IPS-20b (cell line): ENCODE measurements around the gene HPSE2.

Source experiments
- H3K27ac ChIP-seq: one replicate; pipeline ENCODE4 v1.5.1; 2013; ENCODE audit warnings: low read length
- H3K27me3 ChIP-seq: 2 replicates; pipeline ENCODE4 v1.6.1; 2013; ENCODE audit warnings: mild to moderate bottlenecking, low read length, inconsistent platforms; ENCODE audit not compliant: insufficient read depth
- H3K36me3 ChIP-seq: 2 replicates; pipeline ENCODE4 v1.6.1; 2013; ENCODE audit warnings: low read depth, mild to moderate bottlenecking, inconsistent platforms, low read length, moderate library complexity; ENCODE audit not compliant: insufficient read depth
- H3K4me1 ChIP-seq: 2 replicates; pipeline ENCODE4 v1.6.1; 2013; ENCODE audit warnings: mild to moderate bottlenecking, control low read depth, inconsistent platforms, low read length, moderate library complexity; ENCODE audit not compliant: insufficient read depth
- H3K4me3 ChIP-seq: 2 replicates; pipeline ENCODE4 v1.5.1; 2013; ENCODE audit warnings: mild to moderate bottlenecking, low read length, inconsistent platforms
- H3K9ac ChIP-seq: 2 replicates; pipeline ENCODE4 v1.6.1; 2013; ENCODE audit warnings: low read depth, mild to moderate bottlenecking, inconsistent platforms, low read length, moderate library complexity
- H3K9me3 ChIP-seq: 2 replicates; pipeline ENCODE4 v1.6.1; 2013; ENCODE audit warnings: mild to moderate bottlenecking, low read depth, low read length, inconsistent platforms; ENCODE audit not compliant: insufficient read depth

Gene HPSE2

DNA sequence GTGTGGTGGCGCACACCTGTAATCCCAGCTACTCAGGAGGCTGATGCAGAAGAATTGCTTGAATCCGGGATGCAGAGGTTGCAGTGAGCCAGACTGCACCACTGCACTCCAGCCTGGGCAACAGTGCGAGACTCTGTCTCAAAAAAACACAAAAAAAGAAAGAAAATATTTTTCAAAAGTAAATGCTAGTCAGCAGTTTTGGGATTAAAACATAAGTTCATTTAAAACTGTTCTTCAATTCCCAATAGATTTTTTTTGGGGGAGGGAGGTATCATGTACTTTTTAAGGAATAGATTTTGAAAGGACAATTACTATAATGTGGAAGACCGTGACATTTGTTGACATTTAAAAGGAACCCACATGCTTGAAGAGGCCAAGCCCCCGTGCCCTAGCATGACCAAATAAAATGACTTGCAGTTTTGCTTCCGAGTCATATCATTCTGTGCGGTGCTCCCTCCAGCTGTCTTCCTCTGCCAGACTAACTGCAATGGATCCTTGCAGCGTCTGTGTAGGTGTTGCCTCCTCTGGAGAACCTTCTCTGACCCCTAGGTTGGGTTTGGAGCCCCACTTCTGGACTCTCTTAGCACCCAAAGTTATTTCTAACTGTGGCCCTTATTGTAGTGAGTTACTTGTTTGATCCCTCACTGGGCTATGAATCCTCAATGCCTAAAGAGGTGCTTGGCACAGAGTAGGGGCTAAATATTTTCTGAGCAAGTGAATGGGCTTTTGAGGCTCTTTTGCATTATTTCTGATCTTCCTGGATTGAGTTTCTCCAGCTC, 771.5 kb downstream of the HPSE2 start:
- no peaks in the 10 kb centered on the region for H3K36me3 ChIP-seq
- H3K4me3 ChIP-seq, result no peak overlapping the region
- H3K9me3 ChIP-seq, result no peaks in the 10 kb centered on the region
- peaks cover 14% of the 10 kb centered on the region for H3K27me3 ChIP-seq
- peaks cover 5% of the 10 kb centered on the region; the same call in 1 of the 2 replicates for H3K4me1 ChIP-seq
- no peak overlapping the region for H3K9ac ChIP-seq
- H3K27ac ChIP-seq, result no peak overlapping the region

DNA sequence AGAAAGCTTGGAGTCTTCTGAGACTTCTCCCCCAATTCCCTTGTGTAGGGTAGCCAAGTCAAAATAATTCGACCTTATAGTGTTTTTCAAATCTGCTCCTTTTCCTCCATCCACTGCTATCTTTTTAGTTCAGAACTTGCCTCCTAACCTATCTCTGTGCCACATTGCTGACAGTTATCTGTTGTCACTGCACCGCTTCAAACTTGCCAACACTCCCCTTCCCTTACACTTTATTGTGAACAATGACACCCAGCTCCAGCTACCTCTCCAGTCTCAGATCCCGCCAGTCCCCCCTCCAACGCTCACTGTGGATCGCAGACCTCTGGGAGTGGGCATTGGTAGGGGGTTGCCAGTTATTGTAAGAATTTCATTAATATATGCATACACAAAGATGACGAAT, 772.6 kb downstream of the HPSE2 start:
- Histone ChIP-seq H3K27ac (no peak overlapping the region), H3K27me3 (peaks cover 3% of the 10 kb centered on the region), H3K36me3 (no peaks in the 10 kb centered on the region), H3K9me3 (no peaks in the 10 kb centered on the region), H3K4me3 (no peak overlapping the region), H3K4me1 (peaks cover 5% of the 10 kb centered on the region; the same call in 1 of the 2 replicates), H3K9ac (no peak overlapping the region)

DNA sequence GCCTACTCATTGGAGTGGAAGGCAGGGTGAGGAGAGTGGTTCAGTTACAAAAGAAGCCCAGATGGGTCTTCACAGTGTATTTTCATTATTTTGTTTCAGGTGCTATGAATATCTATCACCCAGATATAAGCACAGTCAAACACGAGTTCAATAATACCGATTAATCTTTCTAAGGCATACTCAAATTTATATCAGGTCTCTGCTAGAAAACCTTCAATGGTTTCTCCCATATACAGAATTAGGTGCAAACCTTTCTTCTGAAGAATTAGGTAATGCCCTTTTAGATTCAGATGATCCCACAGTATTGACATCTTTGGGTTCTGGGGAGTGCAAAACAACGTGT, 774.2 kb downstream of the HPSE2 start:
- H3K36me3 ChIP-seq, result no peaks in the 10 kb centered on the region
- no peaks in the 10 kb centered on the region for H3K9me3 ChIP-seq
- H3K4me1 ChIP-seq, result peaks cover 12% of the 10 kb centered on the region; the same call in 1 of the 2 replicates
- H3K27me3 ChIP-seq, result no peaks in the 10 kb centered on the region
- no peak overlapping the region for H3K4me3 ChIP-seq
- H3K9ac ChIP-seq, result no peak overlapping the region
- H3K27ac ChIP-seq, result no peak overlapping the region

DNA sequence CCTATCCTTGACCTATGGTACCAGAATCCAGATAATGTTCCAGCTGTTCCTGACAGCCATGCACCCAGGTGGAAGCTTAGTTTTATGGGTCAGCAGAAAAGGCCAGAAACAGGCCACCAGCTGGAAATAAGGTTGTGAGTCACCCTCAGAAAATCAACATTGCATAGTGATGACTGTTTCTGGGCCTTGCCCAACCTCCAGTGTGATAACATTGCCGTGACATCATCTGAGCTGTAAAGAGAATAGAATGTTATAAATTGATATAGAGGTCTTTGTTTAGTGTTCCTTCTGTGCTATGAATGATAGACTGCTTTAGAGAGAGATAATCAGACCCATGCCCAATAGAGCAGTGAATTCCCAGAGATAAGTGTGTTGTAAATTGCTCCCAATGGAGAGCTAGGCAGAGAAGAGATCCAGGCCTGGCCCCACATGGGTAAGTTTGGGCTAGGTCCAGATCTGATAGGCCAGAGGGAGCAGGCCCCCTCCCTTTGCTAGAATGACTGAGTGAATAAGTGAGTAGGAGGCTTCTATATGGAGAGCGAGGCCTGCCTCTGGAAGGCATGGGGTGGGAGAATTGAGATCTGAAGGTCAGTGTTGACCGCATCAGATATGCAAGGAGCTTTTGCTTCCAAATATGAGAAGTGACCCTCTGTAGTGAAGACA, 774.7 kb downstream of the HPSE2 start:
- peaks cover 15% of the 10 kb centered on the region; the same call in 1 of the 2 replicates for H3K4me1 ChIP-seq
- no peak overlapping the region for H3K27ac ChIP-seq
- no peak overlapping the region for H3K4me3 ChIP-seq
- H3K9ac ChIP-seq, result no peak overlapping the region
- H3K36me3 ChIP-seq, result no peaks in the 10 kb centered on the region
- no peaks in the 10 kb centered on the region for H3K9me3 ChIP-seq
- no peaks in the 10 kb centered on the region for H3K27me3 ChIP-seq

DNA sequence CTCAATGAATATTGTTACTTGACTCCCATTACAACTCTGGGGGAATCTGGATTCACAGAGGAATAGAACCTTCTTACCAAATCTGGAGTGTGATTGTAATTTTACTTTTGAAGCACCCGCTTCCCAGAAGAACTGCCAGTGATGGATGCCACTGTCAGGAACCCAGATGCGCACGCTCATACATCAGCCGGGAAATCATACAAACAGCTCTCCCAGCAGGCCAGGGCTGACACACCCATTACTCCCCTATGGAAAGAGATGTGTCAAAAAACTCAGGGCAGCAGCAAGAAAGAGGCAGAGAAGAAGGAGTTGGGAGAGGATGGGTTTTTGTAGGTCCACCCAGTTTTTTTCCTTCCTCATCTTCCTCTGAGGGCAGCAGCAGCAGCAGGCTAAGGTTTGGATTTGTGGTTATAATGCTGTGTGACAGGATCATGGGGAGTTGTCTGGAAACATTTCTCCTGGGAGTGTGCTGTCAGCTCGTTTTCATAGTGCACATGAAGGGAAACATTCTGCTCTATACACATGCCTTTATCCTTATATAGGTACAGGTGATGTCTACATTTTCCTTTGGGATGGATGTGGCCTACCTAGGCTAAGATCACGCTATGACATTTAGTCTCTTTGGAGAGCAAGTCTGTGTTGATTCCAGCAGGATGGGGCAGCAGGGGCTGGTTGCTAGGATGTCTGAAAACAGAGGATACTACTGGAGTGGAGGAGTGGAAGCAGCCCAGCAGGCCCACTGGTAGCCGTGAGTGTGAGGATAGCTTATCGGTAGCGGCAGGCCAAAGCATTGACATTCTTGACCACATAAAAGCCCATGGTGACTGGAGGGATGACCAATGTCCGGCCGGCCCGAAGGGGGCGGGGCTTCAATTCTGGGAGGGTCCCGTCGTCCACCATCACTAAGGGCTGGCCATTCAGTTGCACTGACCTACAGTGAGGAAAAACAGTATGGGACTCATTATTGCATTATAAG, 776.6 kb downstream of the HPSE2 start:
- Histone ChIP-seq H3K36me3 (no peaks in the 10 kb centered on the region), H3K9ac (no peak overlapping the region), H3K27me3 (no peaks in the 10 kb centered on the region), H3K9me3 (no peaks in the 10 kb centered on the region), H3K4me1 (peaks cover 15% of the 10 kb centered on the region; the same call in 1 of the 2 replicates), H3K27ac (no peak overlapping the region), H3K4me3 (no peak overlapping the region)

DNA sequence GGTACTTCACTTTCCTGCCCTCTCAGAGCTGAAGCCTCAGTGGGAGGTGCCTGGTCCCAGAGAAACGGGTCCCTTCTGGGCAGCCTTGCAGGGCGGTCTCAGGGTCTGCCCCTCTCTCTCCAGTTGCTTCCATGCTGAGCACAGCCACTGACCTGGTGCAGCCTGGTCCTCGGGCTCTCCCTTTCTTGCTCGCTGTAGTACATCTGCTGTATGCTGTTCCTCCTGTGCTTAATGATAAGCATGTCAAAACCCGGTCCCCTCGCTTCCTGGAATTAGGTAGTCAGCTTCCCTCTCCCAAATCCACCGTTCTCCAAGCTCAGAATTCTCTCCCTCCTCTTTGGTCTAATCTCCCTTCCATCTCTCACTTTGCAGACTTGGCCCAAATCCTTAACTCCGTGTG, 777.9 kb downstream of the HPSE2 start:
- no peak overlapping the region for H3K4me3 ChIP-seq
- peaks cover 15% of the 10 kb centered on the region; the same call in 1 of the 2 replicates for H3K4me1 ChIP-seq
- no peak overlapping the region for H3K27ac ChIP-seq
- H3K36me3 ChIP-seq, result no peaks in the 10 kb centered on the region
- H3K27me3 ChIP-seq, result no peaks in the 10 kb centered on the region
- H3K9me3 ChIP-seq, result no peaks in the 10 kb centered on the region
- no peak overlapping the region for H3K9ac ChIP-seq

DNA sequence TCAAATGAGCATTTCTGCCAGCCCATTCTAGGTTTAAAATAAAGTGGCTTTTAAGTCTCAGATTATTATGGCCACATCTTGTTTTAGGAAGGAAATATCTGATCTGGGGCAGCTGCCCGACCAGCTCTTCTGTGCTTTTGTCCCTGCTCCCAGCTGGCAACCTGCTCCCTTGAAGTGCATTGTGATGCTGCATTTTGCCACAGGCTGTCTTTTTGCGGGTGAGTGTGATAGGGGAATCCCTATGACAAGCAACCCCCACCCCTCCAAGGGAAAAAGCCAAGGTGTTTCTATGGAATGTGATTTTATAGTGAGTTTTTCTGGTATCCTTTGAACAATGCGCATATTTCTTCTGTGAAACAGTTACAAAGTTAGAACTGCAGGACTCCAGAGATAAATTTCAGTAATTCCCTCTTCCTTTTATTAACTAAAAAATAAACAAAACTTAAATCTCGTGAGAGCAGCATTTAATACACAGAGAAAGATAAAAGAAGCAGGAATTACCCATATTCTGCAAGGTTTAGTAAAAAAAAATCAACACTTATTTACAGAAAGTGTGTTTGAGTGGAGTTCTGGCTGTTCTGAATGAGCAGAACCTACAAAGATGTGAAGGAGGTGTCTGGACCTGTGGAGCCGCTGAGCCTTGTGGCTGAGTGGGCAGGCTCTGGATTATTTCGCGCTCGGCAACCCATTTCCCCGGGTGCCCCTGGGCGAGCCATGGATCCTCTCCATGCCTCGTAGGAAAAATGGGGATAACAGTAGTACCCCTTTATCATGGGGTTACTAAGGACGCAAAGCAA, 778.8 kb downstream of the HPSE2 start:
- H3K9ac ChIP-seq, result no peak overlapping the region
- no peak overlapping the region; the same call in 1 of the 2 replicates for H3K4me3 ChIP-seq
- H3K4me1 ChIP-seq, result peaks cover 15% of the 10 kb centered on the region; the same call in 1 of the 2 replicates
- no peaks in the 10 kb centered on the region for H3K9me3 ChIP-seq
- H3K27me3 ChIP-seq, result no peaks in the 10 kb centered on the region
- no peak overlapping the region for H3K27ac ChIP-seq
- H3K36me3 ChIP-seq, result no peaks in the 10 kb centered on the region

DNA sequence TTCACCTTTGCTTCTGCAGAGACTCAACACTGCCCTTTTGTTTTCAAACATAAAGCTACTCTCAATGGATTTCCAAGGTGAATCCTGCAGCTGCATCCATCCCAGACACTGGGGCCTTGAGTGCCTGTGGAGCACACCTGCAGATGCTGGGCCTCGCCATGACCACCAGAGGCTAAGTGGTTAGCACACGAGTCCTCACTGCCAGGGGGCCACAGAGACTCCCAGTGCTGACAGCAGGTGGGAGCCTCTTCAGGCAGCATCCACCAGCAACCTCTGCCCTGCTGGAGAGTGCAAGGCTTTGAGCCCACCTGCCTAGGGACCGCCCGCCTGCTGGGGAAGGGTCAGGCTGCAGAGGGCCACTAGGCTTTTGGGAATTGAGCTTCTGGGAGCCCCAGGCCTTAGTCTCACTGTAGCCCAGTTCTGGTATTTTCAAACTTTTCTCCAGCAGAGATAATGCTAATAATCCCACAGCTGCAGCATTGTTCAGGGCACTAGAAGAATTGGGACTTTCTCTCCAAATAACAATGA, 779.5 kb downstream of the HPSE2 start:
- H3K27me3 ChIP-seq, result no peaks in the 10 kb centered on the region
- H3K9me3 ChIP-seq, result no peaks in the 10 kb centered on the region
- no peak overlapping the region for H3K9ac ChIP-seq
- no peaks in the 10 kb centered on the region for H3K36me3 ChIP-seq
- H3K4me3 ChIP-seq, result no peak overlapping the region
- peaks cover 15% of the 10 kb centered on the region; the same call in 1 of the 2 replicates for H3K4me1 ChIP-seq
- H3K27ac ChIP-seq, result no peak overlapping the region

DNA sequence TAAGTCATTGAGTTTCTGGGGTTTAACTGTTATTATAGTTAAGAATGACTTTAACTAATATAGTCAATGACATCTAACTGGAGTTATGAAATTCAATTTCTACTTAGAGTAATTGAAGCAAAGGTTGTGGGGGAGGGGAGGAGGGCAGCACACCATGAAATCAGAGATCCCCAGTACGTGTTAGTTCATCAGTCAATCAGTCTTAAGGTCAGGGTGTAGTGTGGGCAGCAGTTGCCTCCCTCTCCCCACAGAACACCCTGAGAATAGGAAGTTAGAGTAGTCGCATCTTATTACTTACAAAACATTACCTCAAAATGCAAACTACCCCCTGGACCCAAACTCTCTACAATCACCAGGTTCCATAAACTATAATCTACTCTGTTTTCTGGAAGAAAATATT, 781.9 kb downstream of the HPSE2 start:
- no peak overlapping the region for H3K4me3 ChIP-seq
- H3K4me1 ChIP-seq, result peaks cover 15% of the 10 kb centered on the region; the same call in 1 of the 2 replicates
- H3K27ac ChIP-seq, result no peak overlapping the region
- H3K9ac ChIP-seq, result no peak overlapping the region
- H3K36me3 ChIP-seq, result no peaks in the 10 kb centered on the region
- H3K27me3 ChIP-seq, result no peaks in the 10 kb centered on the region
- no peaks in the 10 kb centered on the region for H3K9me3 ChIP-seq

DNA sequence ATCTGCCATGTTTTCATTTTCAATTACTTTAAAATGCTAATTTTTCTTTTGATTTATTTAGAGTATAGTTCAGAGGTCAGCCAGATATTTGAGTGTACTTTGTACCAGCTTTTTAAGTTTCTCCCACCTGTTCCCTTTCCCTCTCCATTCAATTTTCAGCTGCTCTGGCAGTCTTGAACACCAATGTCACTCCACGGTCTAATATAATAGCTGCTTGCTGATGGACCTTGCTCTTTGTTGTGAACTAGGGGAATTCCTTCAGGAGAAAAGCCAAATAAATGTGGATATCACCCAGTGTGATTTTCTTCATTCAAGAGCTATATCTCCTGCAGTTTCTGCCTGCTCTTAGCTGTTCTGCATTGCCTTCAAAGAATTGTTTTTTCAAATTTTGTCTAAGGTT, 785.0 kb downstream of the HPSE2 start:
- no peaks in the 10 kb centered on the region for H3K9me3 ChIP-seq
- no peaks in the 10 kb centered on the region; the same call in none of the 2 replicates for H3K4me1 ChIP-seq
- H3K36me3 ChIP-seq, result no peaks in the 10 kb centered on the region
- H3K27me3 ChIP-seq, result no peaks in the 10 kb centered on the region
- no peak overlapping the region for H3K27ac ChIP-seq
- H3K9ac ChIP-seq, result no peak overlapping the region
- no peak overlapping the region for H3K4me3 ChIP-seq
